Upper lobe of left lung (tissue), 6 donors: ENCODE measurements around the gene TNFAIP2. TPM values are rescaled to one million over a fixed set of nuclear protein-coding genes. Genes with fewer than 3 reads are reported as not detected.

Experiments
- ATAC-seq, 2 donors: fragments of 200-7000 bp; cut with Tn5 transposase; one replicate each; pipeline ENCODE4 v1.9.1; 2022; ENCODE audit warnings: mild to moderate bottlenecking in 2 of 2, moderate library complexity in 2 of 2; ENCODE audit not compliant: low FRiP score in 2 of 2
- DNase-seq, 2 donors: peaks; one replicate each; pipeline ENCODE4 v3.0.0-alpha.2; 2019 to 2020
- H3K27ac ChIP-seq, 4 donors: fragments of 200-600 bp; sonication (generic); one replicate each; pipeline ENCODE4 v1.5.1; 2016 to 2019
- H3K27me3 ChIP-seq, 4 donors: fragments of 200-600 bp; sonication (generic); one replicate each; pipeline ENCODE4 v1.5.1; 2017 to 2019
- H3K36me3 ChIP-seq, 4 donors: fragments of 200-600 bp; sonication (generic); one replicate each; pipeline ENCODE4 v1.5.1; 2016 to 2019
- H3K4me1 ChIP-seq, 4 donors: fragments of 200-600 bp; sonication (generic); one replicate each; pipeline ENCODE4 v1.5.1; 2018 to 2019
- H3K4me3 ChIP-seq, 4 donors: fragments of 200-600 bp; sonication (generic); one replicate each; pipeline ENCODE4 v1.5.1; 2017 to 2019; ENCODE audit warnings: mild to moderate bottlenecking in 2 of 4, moderate library complexity in 1 of 4
- H3K9me3 ChIP-seq, 4 donors: fragments of 200-600 bp; sonication (generic); one replicate each; pipeline ENCODE4 v1.5.1; 2018 to 2019
- EP300 ChIP-seq, 4 donors: sonication (generic); formaldehyde crosslinking; IDR thresholded peaks; one replicate each; pipeline ENCODE4 v1.5.1; 2017; ENCODE audit warnings: antibody characterized with exemption in 4 of 4, control low read depth in 2 of 4
- POLR2A ChIP-seq, 4 donors: fragments of 450-650 bp; IDR thresholded peaks; one replicate each; pipeline ENCODE4 v1.5.1; 2016 to 2017; ENCODE audit warnings: antibody characterized with exemption in 4 of 4, mild to moderate bottlenecking in 2 of 4
- POLR2AphosphoS5 ChIP-seq, 2 donors: sonication (generic); formaldehyde crosslinking; IDR thresholded peaks; one replicate each; pipeline ENCODE4 v1.5.1; 2017; ENCODE audit warnings: antibody characterized with exemption in 2 of 2
- WGBS, 2 donors: methylation state at CpG; one replicate each; pipeline ENCODE4 v1.1.5; 2017 to 2018; 5-methylcytosine and 5-hydroxymethylcytosine counted together
- total RNA-seq, 6 donors: library from RNA; depleted of rRNA in 4 of 6; stranded (reverse); fragments of >200 nt in 4 of 6; gene quantifications; one replicate each; pipeline versions ENCODE4 v1.1.0 to v1.2.1, GENCODE V29; 2016 to 2021
- TF ChIP-seq, protein P1 (sequence below), 6 experiments: fragments of 450-650 bp in 4 of 6; fragments of 200-600 bp in 2 of 6; sonication (generic) in 2 of 6; IDR thresholded peaks; one replicate each; pipeline ENCODE4 v1.5.1; 2016 to 2019; ENCODE audit warnings: antibody characterized with exemption in 6 of 6
- donor health status: DM: no; HTN: no; CAD: no; lungs with moderate emphysema.
- donor health status: DM: no; HTN: yes; CAD: no; lungs with severe emphysema.

Gene TNFAIP2
- total RNA-seq, 6 donors from 2014 or later = 51.2 to 542 (median 229) TPM

- 8 to 18% methylated on average over 11 to 18 of the region's 20 CpGs for WGBS, 2 donors
- TF ChIP-seq POLR2A (IDR thresholded peaks at IDR 0.05) = no peak
- TF ChIP-seq, protein P1, sequence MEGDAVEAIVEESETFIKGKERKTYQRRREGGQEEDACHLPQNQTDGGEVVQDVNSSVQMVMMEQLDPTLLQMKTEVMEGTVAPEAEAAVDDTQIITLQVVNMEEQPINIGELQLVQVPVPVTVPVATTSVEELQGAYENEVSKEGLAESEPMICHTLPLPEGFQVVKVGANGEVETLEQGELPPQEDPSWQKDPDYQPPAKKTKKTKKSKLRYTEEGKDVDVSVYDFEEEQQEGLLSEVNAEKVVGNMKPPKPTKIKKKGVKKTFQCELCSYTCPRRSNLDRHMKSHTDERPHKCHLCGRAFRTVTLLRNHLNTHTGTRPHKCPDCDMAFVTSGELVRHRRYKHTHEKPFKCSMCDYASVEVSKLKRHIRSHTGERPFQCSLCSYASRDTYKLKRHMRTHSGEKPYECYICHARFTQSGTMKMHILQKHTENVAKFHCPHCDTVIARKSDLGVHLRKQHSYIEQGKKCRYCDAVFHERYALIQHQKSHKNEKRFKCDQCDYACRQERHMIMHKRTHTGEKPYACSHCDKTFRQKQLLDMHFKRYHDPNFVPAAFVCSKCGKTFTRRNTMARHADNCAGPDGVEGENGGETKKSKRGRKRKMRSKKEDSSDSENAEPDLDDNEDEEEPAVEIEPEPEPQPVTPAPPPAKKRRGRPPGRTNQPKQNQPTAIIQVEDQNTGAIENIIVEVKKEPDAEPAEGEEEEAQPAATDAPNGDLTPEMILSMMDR (IDR thresholded peaks at IDR 0.05) = no peak
- no peak for TF ChIP-seq EP300 (IDR thresholded peaks at IDR 0.05)
- no peak for TF ChIP-seq POLR2AphosphoS5 (IDR thresholded peaks at IDR 0.05)
- Histone ChIP-seq H3K27ac (no peak overlapping the region), H3K36me3 (no peaks in the 10 kb centered on the region), H3K4me1 (peaks cover 26 to 42% (median 35%) of the 10 kb centered on the region in 4 donors), H3K4me3 (peak overlapping the region in 1 of 4 donors; percentile 35), H3K27me3 (peaks cover 0 to 34% (median 20%) of the 10 kb centered on the region in 4 donors), H3K9me3 (no peaks in the 10 kb centered on the region)
- ATAC-seq (no peak), DNase-seq (no peak)
These were observed 18.9 kb upstream of the TNFAIP2 start for GRCh38 chr14:103104389-103104653.

DNA sequence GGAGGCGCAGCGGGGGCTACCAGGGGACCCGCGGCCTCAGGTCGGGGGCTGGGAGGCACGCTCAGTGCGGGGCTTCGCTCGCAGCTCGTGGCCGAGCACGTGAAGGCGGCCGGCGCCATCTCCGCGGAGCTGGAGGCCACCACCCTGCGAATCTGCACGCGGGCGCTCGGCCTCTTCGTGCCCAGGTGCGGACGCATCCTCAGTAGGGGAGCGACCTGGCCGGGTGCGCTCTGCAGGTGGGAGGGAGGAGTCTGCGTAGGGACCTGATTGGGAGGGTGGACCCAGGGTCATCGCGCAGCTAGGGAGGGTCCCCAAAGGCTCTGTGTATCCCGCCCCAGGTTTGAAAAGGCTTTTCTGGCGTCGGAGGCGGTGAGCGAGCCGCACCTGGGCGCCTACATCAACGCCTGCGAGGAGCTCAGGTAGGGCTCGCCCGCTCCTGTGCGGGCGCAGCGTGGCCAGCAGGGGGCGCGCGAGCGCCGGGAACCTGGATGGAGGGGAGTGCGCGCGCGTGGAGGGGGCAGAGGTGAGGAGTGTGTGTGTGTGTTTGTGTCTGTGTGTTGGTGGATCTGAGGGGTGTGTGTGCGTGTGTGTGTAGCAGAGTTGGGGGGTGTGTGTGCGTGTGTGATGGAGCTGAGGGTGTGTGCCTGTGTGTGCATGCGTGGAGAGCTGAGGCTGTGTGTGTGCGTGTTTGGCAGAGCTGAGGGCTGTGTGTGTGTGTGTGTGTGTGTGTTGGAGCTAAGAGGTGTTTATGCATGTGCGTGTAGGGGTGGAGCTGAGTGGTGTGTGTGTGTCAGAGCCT is 18.4 kb upstream of the TNFAIP2 start:
- peaks cover 29 to 45% (median 37%) of the 10 kb centered on the region in 4 donors for H3K4me1 ChIP-seq
- H3K4me3 ChIP-seq = no peak overlapping the region
- H3K9me3 ChIP-seq = no peaks in the 10 kb centered on the region
- DNase-seq = peak; percentile 75 to 96
- ATAC-seq = peak; percentile 82 to 84
- H3K27me3 ChIP-seq = peaks cover 0 to 34% (median 20%) of the 10 kb centered on the region in 4 donors
- WGBS, 2 donors = 5 to 9% methylated on average over 18 to 33 of the region's 59 CpGs
- TF ChIP-seq POLR2AphosphoS5 (IDR thresholded peaks at IDR 0.05) (no peak), EP300 (IDR thresholded peaks at IDR 0.05) (no peak), POLR2A (IDR thresholded peaks at IDR 0.05) (no peak)
- TF ChIP-seq, protein P1 (IDR thresholded peaks at IDR 0.05) = peak; percentile 97 to 98 (median 98)
- no peaks in the 10 kb centered on the region for H3K36me3 ChIP-seq
- no peak overlapping the region for H3K27ac ChIP-seq

GRCh38 chr14:103105580-103106150 is 17.6 kb upstream of the TNFAIP2 start:
- WGBS, 2 donors = 49 to 57% methylated on average over 6 to 9 of the region's 9 CpGs
- DNase-seq = peak in 1 of 2 donors; percentile 49
- Histone ChIP-seq H3K9me3 (no peaks in the 10 kb centered on the region), H3K27ac (no peak overlapping the region), H3K27me3 (peaks cover 0 to 34% (median 20%) of the 10 kb centered on the region in 4 donors), H3K4me3 (no peak overlapping the region), H3K36me3 (no peaks in the 10 kb centered on the region), H3K4me1 (peaks cover 37 to 53% (median 42%) of the 10 kb centered on the region in 4 donors)
- no peak for ATAC-seq
- TF ChIP-seq POLR2A (IDR thresholded peaks at IDR 0.05) (no peak), EP300 (IDR thresholded peaks at IDR 0.05) (no peak), POLR2AphosphoS5 (IDR thresholded peaks at IDR 0.05) (no peak)
- TF ChIP-seq, protein P1 (IDR thresholded peaks at IDR 0.05) = no peak

DNA sequence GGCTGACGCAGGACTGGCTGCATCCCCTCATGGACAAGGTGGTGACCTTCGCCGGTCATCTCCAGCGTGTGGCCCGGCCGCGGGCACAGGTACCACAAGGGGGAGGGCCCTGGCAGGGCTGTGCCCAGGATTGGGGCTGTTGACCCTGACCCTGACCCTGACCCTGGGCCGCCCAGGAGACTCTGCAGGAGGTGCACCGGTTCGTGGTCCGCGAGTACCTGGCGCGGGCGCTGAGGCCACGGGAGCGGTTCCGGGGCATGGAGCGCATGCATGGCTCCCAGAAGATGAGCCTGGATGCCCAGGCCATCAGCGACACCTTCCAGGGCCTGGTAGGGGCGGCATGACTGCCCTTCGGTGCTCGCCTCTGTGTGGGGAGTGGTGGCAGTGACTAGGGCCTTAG is 15.8 kb upstream of the TNFAIP2 start:
- Histone ChIP-seq H3K27ac (no peak overlapping the region), H3K4me1 (peaks cover 41 to 63% (median 58%) of the 10 kb centered on the region in 4 donors), H3K27me3 (peaks cover 0 to 21% (median 15%) of the 10 kb centered on the region in 4 donors), H3K4me3 (no peak overlapping the region), H3K9me3 (no peaks in the 10 kb centered on the region), H3K36me3 (no peaks in the 10 kb centered on the region)
- WGBS, 2 donors = 89 to 100% methylated on average over 6 to 22 of the region's 23 CpGs
- ATAC-seq (no peak), DNase-seq (peak in 1 of 2 donors; percentile 75)
- TF ChIP-seq, protein P1 (IDR thresholded peaks at IDR 0.05) = no peak
- TF ChIP-seq EP300 (IDR thresholded peaks at IDR 0.05) (no peak), POLR2AphosphoS5 (IDR thresholded peaks at IDR 0.05) (no peak), POLR2A (IDR thresholded peaks at IDR 0.05) (no peak)
